Measurements from ENCODE around the gene ASCL2.

ASCL2 gene

GRCh38 chr11:2263071-2263565 lies 7.3 kb downstream of the ASCL2 start:
- no peak for DNase-seq

GRCh38 chr11:2262301-2263070 lies 7.9 kb downstream of the ASCL2 start:
- DNase-seq, result no peak

- no peak for DNase-seq
These were observed 8.8 kb downstream of the ASCL2 start for GRCh38 chr11:2261436-2262230.

GRCh38 chr11:2260491-2261364 lies 9.7 kb downstream of the ASCL2 start:
- DNase-seq, result no peak

- no peak for DNase-seq
These were observed 10.4 kb downstream of the ASCL2 start for GRCh38 chr11:2259897-2260451.

GRCh38 chr11:2259466-2259830 lies 10.9 kb downstream of the ASCL2 start:
- DNase-seq, result no peak

GRCh38 chr11:2258501-2259465 lies 11.6 kb downstream of the ASCL2 start:
- no peak for DNase-seq

- DNase-seq, result no peak
These were observed 13.3 kb downstream of the ASCL2 start for GRCh38 chr11:2256951-2257700.

GRCh38 chr11:2256293-2256913 lies 14.0 kb downstream of the ASCL2 start:
- no peak for DNase-seq

- DNase-seq, result no peak
These were observed 18.4 kb downstream of the ASCL2 start for GRCh38 chr11:2252018-2252417.

GRCh38 chr11:2251138-2251537 lies 19.2 kb downstream of the ASCL2 start:
- DNase-seq, result no peak

GRCh38 chr11:2250485-2250884 lies 19.9 kb downstream of the ASCL2 start:
- DNase-seq, result no peak

GRCh38 chr11:2250041-2250440 lies 20.3 kb downstream of the ASCL2 start:
- no peak for DNase-seq

- DNase-seq, result no peak
These were observed 21.0 kb downstream of the ASCL2 start for GRCh38 chr11:2249189-2249916.

GRCh38 chr11:2248762-2249161 lies 21.6 kb downstream of the ASCL2 start:
- DNase-seq, result no peak

- DNase-seq, result no peak
These were observed 22.1 kb downstream of the ASCL2 start for GRCh38 chr11:2248242-2248641.

GRCh38 chr11:2247496-2247895 lies 22.9 kb downstream of the ASCL2 start:
- DNase-seq, result no peak

GRCh38 chr11:2240834-2241233 lies 29.6 kb downstream of the ASCL2 start:
- no peak for DNase-seq

Measured in amygdala (tissue), 56 donors.